Ovary (tissue), 3 donors: ENCODE results near the gene KBTBD6.

Experiments used
- EP300 ChIP-seq: sonication (generic); formaldehyde crosslinking; IDR thresholded peaks from one replicate; pipeline ENCODE4 v1.6.1; 2017; ENCODE audit warnings: antibody characterized with exemption
- POLR2A ChIP-seq: fragments of 450-650 bp; IDR thresholded peaks from one replicate; pipeline ENCODE4 v1.6.1; 2017; ENCODE audit warnings: antibody characterized with exemption, mild to moderate bottlenecking, moderate library complexity
- TF ChIP-seq, protein P1 (sequence below), 3 donors: fragments of 450-650 bp in 2 of 3; fragments of 200-600 bp in 1 of 3; IDR thresholded peaks; one replicate each; pipeline versions ENCODE4 v1.5.1 to v1.8.0; 2016 to 2022; ENCODE audit warnings: antibody characterized with exemption in 3 of 3, mild to moderate bottlenecking in 1 of 3
- donor health status: DM: no; HTN: no; CAD: no.

DNA sequence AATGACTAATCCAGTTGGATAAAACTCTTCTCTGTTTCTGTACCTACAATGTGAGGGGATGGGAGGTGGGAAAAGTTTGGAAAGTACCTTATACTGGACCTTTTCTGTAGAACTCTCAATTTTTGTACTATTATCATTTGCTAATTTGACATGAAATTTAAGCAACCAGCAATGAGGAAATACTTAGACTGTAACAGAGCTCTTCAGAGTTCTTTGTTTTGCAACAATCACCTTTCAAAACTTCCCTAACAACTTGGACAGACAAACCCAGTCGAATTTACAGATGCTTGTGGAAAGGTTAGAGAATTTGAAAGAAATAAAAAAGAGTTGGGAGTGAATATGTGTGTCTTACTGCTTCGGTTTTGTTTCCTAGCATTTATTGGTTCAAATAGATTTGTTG lies 45.0 kb upstream of the KBTBD6 start:
- TF ChIP-seq, protein P1, sequence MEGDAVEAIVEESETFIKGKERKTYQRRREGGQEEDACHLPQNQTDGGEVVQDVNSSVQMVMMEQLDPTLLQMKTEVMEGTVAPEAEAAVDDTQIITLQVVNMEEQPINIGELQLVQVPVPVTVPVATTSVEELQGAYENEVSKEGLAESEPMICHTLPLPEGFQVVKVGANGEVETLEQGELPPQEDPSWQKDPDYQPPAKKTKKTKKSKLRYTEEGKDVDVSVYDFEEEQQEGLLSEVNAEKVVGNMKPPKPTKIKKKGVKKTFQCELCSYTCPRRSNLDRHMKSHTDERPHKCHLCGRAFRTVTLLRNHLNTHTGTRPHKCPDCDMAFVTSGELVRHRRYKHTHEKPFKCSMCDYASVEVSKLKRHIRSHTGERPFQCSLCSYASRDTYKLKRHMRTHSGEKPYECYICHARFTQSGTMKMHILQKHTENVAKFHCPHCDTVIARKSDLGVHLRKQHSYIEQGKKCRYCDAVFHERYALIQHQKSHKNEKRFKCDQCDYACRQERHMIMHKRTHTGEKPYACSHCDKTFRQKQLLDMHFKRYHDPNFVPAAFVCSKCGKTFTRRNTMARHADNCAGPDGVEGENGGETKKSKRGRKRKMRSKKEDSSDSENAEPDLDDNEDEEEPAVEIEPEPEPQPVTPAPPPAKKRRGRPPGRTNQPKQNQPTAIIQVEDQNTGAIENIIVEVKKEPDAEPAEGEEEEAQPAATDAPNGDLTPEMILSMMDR (IDR thresholded peaks at IDR 0.05) = no peak
- TF ChIP-seq EP300 = no peak
- TF ChIP-seq POLR2A = no peak
